Inflammatory macrophage treated with lipopolysaccharide for 4 hours (primary cell): ENCODE results near the gene BRD2.

Experiments used
- DNase-seq: peaks from one replicate; pipeline ENCODE4 v3.0.0-alpha.2; 2020

Gene BRD2

DNA sequence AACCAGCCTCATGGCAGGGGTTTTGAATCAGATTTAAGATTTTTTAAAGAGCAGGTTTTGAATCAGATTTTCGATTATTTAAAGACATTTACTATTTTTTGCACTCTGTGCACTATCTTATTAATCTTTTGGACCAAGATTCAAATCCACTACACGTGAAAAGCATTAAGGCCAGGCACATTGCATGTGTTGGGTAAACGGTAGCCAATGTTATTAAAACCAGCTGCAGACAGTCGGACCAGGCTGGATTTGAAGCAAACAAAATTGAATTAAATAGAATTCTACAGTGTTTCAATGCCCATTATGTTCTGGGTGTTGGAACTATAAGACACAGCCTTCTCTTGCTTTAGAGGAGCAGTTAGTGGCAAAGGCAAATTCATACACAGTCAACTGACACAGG, 33.3 kb downstream of the BRD2 start:
- DNase-seq: no peak

DNA sequence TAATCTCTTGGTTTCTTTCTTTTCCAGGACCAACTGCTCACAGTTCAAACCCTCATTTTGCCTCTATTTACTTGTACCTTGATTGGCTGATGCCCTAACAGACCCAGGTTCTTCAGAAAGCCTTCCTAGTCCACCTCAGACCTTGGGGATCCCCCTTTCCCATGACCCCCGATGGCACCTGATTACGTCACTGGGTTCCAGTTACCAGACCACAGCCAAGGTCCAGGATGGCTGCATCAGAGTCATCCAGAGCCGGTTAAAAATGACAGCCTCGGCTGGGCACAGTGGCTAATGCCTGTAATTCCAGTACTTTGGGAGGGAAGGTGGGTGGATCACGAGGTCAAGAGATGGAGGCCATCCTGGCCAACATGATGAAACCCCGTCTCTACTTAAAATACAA, 36.5 kb downstream of the BRD2 start:
- no peak for DNase-seq

DNA sequence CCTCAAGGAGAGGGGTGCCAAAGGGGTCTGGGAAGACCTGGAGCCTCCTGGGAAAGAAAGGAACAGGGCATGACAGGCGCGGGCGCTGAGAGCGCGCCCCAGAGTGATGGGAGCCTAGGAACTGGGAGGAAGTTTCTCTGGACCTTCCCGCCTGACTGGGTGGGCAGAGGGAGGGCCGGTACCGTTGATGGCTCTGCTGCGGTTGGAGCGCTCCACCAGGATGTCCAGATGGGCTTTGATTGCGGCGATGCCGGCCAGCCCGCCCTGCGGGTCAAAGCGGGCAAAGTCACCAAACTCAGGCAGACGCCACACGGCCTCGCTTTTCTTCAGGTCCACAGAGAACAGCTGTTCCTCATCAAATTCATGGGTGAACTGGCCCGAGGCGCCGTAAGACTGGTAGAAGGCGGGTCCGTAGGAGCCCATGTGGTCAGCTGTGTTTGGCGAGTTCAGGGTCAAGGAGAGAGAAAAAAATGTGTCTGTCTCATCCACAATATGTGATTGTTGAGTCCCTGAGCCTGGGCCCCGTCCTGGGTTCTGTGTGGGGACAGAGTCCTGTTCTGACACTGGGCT, 39.5 kb downstream of the BRD2 start:
- no peak for DNase-seq

DNA sequence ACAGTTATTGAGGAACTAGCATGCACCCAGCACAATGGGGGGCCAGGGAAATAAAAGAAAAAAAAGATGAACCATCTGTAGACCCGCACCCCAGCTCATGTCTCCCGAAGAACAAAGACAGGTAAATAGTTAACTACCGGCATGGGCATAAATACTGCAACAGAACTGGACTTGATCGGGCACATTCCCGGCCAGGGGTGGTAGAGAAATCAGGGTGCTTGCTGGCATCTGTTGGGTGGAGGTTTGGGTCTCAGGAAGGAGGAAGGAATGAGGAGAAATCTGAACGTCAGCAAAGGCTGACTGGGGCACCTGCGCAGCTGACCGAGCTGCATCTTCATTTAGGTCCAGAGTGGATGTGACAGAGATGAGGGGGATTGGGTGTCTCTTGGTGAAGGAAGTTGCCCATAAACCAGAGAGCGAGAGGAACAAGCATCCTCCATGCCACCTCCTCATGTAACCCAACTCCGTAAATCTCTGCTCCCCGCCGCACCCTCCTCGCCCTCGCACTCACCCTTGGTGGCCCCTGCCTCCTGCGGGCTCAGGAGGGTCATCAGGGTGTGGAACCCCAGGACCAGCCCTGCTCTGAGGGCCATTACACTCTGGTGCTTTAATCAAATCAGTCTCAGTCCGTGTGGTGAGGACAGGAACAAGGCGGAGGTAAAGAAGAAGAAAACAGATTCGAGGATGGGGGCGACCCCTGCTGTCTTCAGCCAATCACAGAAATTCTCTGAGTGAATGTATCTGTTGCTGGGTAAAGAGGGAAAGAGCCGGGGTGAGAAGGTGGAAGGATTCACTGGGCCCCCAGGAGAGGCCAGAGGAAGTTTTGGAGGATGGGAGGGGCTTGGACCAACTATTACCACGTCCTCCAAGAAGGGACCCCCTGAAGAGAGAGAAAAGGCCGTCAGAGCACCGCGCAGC, 40.8 kb downstream of the BRD2 start, which contains the start of gene HLA-DOA:
Gene HLA-DOA, minus strand, starts transcription at position 648 of the 918 bp plus-strand sequence.
- peak; percentile 16 for DNase-seq

DNA sequence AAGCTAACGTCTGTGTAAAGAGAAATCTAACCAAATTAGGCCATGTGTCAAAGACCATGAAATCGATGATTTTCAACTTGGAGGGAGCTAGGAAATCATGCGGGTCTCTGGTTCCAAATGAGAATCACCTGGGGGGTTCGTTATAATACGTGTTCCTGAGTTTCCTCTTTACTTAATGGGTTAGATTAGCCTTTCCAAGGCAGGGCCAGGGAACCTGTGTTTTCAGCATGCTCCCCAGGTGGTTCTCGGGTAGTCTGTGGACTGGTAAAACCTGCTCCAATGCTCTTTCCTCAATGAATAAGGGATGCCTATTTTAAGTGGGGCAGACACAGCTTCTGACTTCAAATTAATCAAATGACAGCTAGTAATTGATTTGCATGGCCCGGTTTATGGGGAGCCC, 42.0 kb downstream of the BRD2 start:
- no peak for DNase-seq

DNA sequence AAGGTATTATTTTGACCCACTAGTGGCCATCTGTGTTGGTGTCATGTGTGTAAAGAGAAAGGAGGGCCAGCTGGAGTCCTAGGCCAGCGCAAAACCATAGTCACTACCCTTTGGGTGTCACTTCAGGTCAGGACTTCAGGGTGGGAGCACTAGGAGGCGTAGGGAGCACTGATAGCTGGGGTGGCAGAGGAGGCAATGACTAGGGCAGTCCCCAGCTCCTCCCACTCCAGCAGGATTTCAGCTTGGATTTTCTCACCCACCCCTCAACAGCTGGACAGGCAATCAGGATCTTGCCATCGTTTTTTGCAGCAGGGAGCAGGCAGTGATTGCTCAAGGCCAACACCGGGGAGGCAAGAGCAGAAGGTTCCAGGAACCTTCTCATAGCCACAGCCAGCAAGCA, 45.2 kb downstream of the BRD2 start:
- no peak for DNase-seq

DNA sequence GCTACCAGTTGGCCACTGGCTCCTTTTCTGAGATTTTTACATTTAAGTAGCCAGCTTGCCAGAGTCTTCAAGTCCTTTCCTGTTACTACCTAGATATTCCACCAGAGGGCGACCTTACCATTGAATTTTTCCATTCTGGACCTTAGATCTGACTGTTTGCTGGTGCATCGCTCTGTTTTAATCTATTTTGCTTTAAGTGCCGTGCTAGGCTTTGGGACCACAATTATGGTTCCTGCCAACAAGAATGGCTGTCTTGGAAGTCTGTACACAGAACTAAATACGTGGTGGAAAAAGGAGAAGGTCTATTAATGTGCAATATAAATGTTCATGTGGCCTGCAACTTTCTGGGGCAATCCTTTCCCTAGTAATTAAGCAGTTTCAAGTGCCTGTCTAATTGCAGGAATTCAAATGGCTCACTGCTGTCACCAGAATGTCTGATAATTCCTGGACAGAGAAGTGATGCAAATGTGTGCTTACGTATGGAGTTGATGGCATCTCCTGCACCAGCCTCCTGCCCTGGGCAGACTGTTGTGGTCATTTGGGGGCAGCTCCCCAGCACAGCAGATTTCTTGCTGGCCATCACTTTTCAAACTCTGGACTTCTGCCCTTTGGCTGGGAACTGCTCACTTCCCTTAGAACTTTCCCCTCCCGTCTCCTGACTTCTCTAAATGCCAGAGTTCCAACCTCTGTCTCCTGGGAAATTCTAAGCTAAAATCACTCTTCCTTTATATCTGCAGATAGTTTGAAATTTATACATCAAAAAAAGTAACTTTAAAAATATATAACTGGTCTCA, 46.6 kb downstream of the BRD2 start:
- DNase-seq: peak; percentile 81

DNA sequence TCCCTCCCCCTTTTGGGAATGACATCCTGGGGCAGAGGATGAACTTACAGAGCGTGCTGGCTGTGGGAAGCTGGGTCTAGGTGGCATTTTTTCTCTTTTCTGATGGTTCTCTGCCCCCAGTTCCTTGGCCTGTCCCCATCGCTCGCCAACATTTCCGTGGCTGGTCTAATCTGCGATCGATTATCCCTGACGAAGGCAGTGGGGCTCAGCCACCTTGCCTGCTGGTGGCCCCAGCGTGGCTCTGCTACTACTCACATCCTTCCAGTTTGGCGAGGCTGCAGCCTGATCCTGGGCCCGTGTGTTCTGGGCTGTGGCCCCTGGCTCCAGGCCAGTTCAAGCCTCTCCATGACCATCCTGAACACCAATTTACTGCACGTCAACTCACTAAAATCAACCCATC, 47.4 kb downstream of the BRD2 start:
- DNase-seq: no peak

DNA sequence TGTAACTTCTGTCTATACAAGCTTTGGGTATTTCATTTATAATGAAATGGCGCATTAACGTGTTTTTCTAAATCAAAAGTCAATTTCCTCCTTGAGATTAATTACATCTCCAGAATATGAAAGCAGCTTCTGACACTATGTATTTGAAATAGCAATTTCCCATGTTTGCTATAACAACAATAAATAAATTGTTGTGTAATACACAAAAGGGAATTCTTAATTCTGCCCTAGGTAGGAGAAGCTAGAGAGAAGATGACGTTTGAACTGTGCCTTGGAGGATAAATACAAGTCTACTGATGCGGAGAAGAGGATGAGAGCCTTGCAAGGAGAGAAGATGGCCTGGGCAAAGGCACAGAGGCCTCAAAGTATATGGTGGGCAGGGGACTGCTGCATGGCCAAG, 48.6 kb downstream of the BRD2 start:
- no peak for DNase-seq

DNA sequence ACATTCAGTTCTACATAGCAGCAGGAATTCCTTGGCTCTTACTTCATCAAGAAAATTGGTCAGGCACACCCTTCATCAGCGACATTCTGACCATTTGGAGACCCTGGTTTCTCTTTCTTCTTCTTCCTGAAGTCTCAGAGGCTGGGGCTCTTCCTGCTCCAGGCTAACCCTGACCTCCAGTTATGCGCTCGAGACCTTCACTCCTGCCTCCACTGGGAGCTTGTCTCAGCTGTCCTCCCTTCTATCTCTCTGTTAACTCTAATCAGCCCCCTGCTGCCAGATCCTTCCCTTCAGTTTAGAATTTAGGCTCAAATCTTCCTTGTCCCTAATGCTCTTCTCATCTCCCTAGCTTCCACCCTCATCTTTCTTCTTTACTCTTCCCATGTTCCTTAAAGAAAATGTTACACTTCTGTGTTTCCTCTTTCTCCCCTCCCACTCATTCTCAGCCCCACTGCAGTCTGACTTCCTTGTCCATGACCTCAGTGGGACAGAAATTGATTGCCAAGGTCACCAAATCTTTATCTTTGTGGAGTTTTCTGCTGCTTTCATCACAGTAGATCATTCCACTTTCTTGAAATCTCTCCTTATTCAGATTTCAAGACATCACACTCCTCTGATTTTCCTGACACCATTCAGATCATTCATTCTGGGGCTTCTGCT, 49.4 kb downstream of the BRD2 start:
- DNase-seq: peak; percentile 89

DNA sequence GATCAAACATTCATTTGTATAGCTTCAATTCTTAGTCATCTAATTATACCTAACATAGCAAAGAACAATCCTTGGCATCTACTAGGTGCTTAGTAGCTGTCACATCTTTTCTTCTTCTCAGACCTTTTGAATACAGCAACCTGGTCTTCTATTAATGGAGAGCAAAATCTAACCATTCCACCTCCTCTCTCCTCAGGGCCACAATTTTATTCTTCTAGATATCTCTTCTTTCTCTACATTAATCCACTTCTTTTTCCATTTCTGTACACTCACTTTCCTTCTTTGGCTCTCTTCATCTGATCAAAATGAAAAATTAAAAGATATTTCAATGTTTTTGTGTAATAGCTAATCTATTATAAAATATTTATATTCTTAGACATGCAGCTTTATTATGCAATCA, 50.0 kb downstream of the BRD2 start:
- no peak for DNase-seq

DNA sequence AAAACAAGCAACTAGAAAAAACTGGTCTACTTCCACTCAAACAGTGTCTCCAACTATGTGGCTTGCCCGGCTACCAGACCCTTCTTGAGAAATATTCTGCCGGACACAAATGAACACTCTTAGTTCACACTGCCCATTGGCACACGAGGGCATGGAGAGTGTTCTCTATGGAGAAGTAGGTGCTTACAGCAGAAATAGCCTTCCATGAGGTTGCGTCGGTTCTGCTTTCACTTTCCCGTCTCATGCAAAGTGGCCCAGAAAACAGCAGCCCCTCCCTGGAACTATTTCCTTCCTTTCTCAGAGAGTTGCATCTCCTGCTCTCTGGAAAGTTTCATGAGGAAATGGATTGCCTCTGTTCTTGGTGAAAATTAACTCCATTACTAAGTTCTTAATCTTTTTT, 50.5 kb downstream of the BRD2 start:
- DNase-seq: peak; percentile 99

DNA sequence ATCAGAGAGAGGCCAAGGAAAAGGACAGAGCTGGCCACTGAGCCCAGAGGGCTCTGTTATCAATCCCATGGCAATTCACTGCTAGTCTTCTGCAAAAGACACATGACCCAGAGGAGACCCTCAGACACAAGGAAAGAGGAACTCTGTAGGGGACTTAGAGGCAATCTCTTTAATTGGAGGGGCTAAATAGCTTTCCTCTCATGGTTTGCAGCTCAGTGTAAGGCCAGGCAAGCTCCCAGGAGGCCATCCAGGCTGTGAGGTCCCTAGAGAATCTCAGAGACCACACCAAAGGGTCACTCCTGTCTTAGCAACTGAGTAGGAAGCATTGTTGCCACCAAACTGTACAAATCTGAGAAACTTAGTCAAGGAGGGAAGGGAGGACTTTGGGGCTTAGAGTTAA, 51.0 kb downstream of the BRD2 start:
- DNase-seq: no peak

DNA sequence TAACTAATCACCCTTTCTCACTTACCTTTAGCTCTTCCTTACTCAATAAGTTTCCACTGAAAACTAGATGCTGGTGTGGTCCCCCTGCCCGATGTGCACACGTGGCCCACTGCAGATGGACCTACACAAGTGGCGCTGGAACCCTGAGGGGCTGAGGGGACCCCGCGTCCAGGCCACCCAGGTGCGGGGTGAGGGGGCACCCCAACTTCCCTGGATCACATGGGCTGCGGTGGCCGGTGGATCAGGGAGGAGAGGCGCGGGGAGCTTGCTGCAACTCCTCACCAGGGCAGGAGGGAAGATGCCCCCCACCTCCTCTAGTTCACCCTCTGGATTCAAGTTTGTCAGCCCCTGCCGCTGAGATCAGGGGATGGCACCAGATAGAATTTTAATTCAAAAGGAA, 53.5 kb downstream of the BRD2 start:
- no peak for DNase-seq

DNA sequence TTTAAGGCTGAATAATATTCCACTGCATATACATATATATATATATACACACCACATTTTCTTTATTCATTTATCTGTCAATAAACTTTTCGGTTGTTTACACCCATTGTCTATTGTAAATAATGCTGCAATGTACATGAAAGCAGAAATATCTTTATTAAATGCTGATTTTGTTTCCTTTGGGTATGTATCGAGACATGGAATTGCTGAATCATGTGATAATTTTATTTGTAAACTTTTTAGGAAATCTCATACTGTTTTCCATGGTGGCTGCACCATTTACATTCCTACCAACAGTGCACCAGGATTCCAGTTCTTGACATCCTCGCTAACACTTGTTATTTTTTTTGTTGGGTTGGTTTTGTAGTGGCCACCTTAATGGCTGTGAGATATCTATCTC, 55.1 kb downstream of the BRD2 start:
- no peak for DNase-seq

DNA sequence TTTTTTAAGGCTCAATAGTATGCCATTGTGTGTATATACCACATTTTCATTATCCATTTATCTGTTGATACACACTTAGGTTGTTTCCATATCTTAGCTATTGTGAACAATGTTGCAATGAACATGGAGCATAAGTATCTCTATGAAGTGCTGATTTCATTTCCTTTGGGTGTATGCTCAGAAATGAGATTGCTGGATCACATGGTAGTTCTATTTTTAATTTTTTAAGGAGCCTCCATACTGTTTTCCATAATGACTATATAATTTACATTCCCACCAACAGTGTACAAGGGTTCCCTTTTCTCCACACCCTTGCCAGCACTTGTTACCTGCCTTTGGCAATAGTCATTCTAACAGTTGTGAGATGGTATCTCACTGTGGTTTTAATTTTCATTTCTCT, 56.1 kb downstream of the BRD2 start:
- DNase-seq: no peak

DNA sequence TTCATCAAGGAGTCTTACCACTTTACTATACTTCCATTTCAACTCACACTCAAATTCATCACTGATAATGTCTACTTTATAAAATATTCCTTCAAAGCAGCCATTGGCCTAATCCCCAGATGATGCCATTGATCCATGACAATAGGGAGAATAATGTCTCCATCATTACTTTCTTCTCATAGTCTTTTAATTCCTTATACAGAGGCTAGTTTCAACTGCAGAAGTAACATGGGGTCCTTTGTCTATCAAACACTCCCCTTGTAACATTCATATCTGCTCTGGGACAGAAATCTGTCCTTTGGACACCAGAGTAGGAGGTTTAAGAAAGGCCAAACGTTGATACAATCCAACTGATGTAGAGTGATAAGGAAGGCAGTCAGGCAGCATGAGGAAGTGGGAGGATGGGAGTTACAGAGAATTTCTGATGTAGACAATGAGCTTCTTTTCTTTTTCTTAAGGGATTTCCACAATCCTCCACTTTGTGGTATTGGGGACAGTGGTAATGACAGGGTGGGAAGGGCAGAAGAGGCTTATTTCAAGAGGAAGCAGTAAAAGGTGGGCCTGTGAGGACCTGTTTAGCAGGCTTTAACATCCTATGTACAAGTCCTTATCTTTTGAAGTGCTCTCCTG, 59.9 kb downstream of the BRD2 start:
- DNase-seq: peak; percentile 59

DNA sequence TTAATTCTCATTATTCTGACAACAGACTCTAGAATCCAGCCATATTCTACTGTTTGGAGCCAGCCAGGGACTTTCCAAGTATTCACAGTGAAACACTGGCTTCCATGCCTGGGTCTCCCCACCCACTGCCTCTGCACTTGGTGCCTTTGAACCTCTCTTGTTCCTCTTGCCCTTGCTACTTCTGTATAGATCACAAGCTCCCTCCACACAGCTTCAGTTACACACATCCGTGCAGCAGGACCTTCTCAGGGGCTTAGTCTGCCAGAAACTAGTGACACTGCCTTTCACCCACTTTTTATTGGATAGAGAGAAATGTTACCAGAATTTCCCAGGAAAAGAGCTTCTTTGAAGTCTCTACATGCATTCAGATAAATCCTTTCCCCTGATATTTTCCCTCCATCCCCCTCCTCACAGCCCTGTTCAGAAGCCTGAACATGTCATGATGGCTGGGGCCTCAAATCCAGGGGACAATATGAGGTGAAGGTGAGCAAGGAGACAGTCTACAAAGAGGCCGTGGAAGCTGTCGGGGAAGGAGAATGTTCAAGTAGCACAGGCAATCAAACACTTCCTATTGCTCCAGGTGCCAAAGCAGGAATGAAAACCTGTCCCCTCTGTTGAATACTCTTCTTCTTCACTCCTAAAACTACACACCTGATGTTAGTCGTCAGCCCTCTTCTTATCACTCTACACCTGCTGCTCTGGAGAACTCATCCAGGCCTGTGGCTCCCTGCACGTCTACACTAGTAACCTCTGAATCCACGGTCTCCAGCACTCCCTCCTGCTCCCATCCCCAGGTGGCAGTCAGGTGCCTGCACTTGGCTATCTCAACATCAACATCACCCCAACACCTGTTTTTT, 61.2 kb downstream of the BRD2 start:
- DNase-seq: peak; percentile 97

DNA sequence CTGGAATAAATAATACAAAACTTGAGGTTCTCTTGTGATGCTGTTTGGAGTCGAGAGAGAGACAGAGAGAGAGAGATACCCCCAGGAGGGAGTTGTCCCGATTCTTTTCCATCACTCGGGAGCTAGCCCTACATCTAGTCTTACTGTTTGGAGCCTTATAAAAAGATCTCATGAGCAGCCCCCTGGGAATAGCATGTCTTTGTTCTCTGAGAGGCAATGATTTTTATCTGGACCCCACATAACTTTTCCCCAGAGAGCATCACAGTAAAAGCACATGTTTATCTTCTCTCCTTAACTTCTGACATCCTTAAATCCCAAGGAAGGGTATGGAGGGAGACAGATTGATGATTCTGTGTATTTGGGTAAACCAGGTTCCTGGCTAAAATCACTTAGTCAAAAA, 61.9 kb downstream of the BRD2 start:
- DNase-seq: no peak
